Cerebellar cortex (tissue), 1 donor: ENCODE results near the gene ZNF536.

Source experiments
- DNase-seq: peaks from one replicate; pipeline ENCODE4 v3.0.0-alpha.2; 2015; ENCODE audit warnings: low spot score

Gene ZNF536

GRCh38 chr19:30530751-30531150 is 158.6 kb downstream of the ZNF536 start:
- DNase-seq, result no peak

- no peak for DNase-seq
Observed at GRCh38 chr19:30535011-30535410, 162.8 kb downstream of the ZNF536 start.

- DNase-seq, result no peak
Observed at GRCh38 chr19:30536975-30537374, 164.8 kb downstream of the ZNF536 start.

- no peak for DNase-seq
Observed at GRCh38 chr19:30539315-30539714, 167.1 kb downstream of the ZNF536 start.

GRCh38 chr19:30539981-30540380 is 167.8 kb downstream of the ZNF536 start:
- no peak for DNase-seq

GRCh38 chr19:30540761-30541160 is 168.6 kb downstream of the ZNF536 start:
- no peak for DNase-seq

GRCh38 chr19:30541575-30541974 is 169.4 kb downstream of the ZNF536 start:
- DNase-seq, result no peak

GRCh38 chr19:30543243-30543945 is 171.2 kb downstream of the ZNF536 start:
- DNase-seq, result no peak

GRCh38 chr19:30545752-30546151 is 173.6 kb downstream of the ZNF536 start:
- no peak for DNase-seq

- no peak for DNase-seq
Observed at GRCh38 chr19:30546332-30546731, 174.1 kb downstream of the ZNF536 start.

GRCh38 chr19:30547246-30547645 is 175.1 kb downstream of the ZNF536 start:
- no peak for DNase-seq

- no peak for DNase-seq
Observed at GRCh38 chr19:30549151-30549550, 177.0 kb downstream of the ZNF536 start.

- no peak for DNase-seq
Observed at GRCh38 chr19:30551271-30551670, 179.1 kb downstream of the ZNF536 start.

GRCh38 chr19:30552593-30552992 is 180.4 kb downstream of the ZNF536 start:
- DNase-seq, result no peak

GRCh38 chr19:30555075-30555790 is 183.0 kb downstream of the ZNF536 start:
- DNase-seq, result no peak

GRCh38 chr19:30555791-30556110 is 183.6 kb downstream of the ZNF536 start:
- DNase-seq, result peak; percentile 19

GRCh38 chr19:30556230-30556711 is 184.1 kb downstream of the ZNF536 start:
- peak; percentile 42 for DNase-seq

GRCh38 chr19:30557212-30557611 is 185.0 kb downstream of the ZNF536 start:
- no peak for DNase-seq

GRCh38 chr19:30557927-30558557 is 185.9 kb downstream of the ZNF536 start:
- DNase-seq, result no peak

- DNase-seq, result no peak
Observed at GRCh38 chr19:30558793-30559192, 186.6 kb downstream of the ZNF536 start.

GRCh38 chr19:30559446-30559845 is 187.3 kb downstream of the ZNF536 start:
- no peak for DNase-seq

- DNase-seq, result no peak
Observed at GRCh38 chr19:30562981-30563380, 190.8 kb downstream of the ZNF536 start.

- no peak for DNase-seq
Observed at GRCh38 chr19:30563691-30564090, 191.5 kb downstream of the ZNF536 start.
